ENCODE measurements around the gene LRFN5.

Gene LRFN5

GRCh38 chr14:41878321-41878720 lies 271.6 kb downstream of the LRFN5 start:
- H3K4me3 ChIP-seq (ENCODE audit: low read depth, low read length): no peak overlapping the region

GRCh38 chr14:41891624-41892023 lies 284.9 kb downstream of the LRFN5 start:
- H3K4me3 ChIP-seq (ENCODE audit: low read depth, low read length): no peak overlapping the region

- no peak overlapping the region for H3K4me3 ChIP-seq (ENCODE audit: low read depth, low read length)
These were observed 292.7 kb downstream of the LRFN5 start for GRCh38 chr14:41899416-41899815.

GRCh38 chr14:41900644-41901043 lies 294.0 kb downstream of the LRFN5 start:
- H3K4me3 ChIP-seq (ENCODE audit: low read depth, low read length): no peak overlapping the region

GRCh38 chr14:41901089-41901488 lies 294.4 kb downstream of the LRFN5 start:
- H3K4me3 ChIP-seq (ENCODE audit: low read depth, low read length): no peak overlapping the region

GRCh38 chr14:41905394-41905964 lies 298.8 kb downstream of the LRFN5 start:
- H3K4me3 ChIP-seq (ENCODE audit: low read depth, low read length): no peak overlapping the region

- peak overlapping the region; percentile 37 for H3K4me3 ChIP-seq (ENCODE audit: low read depth, low read length)
These were observed 304.5 kb downstream of the LRFN5 start for GRCh38 chr14:41911155-41911554.

- no peak overlapping the region for H3K4me3 ChIP-seq (ENCODE audit: low read depth, low read length)
These were observed 306.7 kb downstream of the LRFN5 start for GRCh38 chr14:41913398-41913797.

GRCh38 chr14:41915732-41916131 lies 309.1 kb downstream of the LRFN5 start:
- no peak overlapping the region for H3K4me3 ChIP-seq (ENCODE audit: low read depth, low read length)

- no peak overlapping the region for H3K4me3 ChIP-seq (ENCODE audit: low read depth, low read length)
These were observed 309.6 kb downstream of the LRFN5 start for GRCh38 chr14:41916313-41916712.

GRCh38 chr14:41925409-41925808 lies 318.7 kb downstream of the LRFN5 start:
- no peak overlapping the region for H3K4me3 ChIP-seq (ENCODE audit: low read depth, low read length)

GRCh38 chr14:41950428-41951151 lies 343.9 kb downstream of the LRFN5 start:
- no peak overlapping the region for H3K4me3 ChIP-seq (ENCODE audit: low read depth, low read length)

Measured in iPS-11a (cell line).